HG03439 (cell line): Measurements from ENCODE around the gene DOCK10.

Source experiments
- ATAC-seq: cut with Tn5 transposase; IDR thresholded peaks from one replicate; pipeline ENCODE4 v1.9.1; 2021; ENCODE audit warnings: mild to moderate bottlenecking, moderate library complexity; ENCODE audit not compliant: unreplicated experiment

The DOCK10 gene

GRCh38 chr2:224846161-224846560 is 196.1 kb downstream of the DOCK10 start:
- ATAC-seq: no peak

GRCh38 chr2:224843141-224843540 is 199.1 kb downstream of the DOCK10 start:
- no peak for ATAC-seq

GRCh38 chr2:224841910-224842309 is 200.4 kb downstream of the DOCK10 start:
- no peak for ATAC-seq

- ATAC-seq: no peak
Observed at GRCh38 chr2:224838335-224838734, 203.9 kb downstream of the DOCK10 start.

- no peak for ATAC-seq
Observed at GRCh38 chr2:224837558-224837957, 204.7 kb downstream of the DOCK10 start.

GRCh38 chr2:224837066-224837465 is 205.2 kb downstream of the DOCK10 start:
- no peak for ATAC-seq

- ATAC-seq: no peak
Observed at GRCh38 chr2:224836263-224836662, 206.0 kb downstream of the DOCK10 start.

GRCh38 chr2:224835405-224835804 is 206.9 kb downstream of the DOCK10 start:
- no peak for ATAC-seq

GRCh38 chr2:224833986-224834385 is 208.3 kb downstream of the DOCK10 start:
- ATAC-seq: no peak

- ATAC-seq: no peak
Observed at GRCh38 chr2:224832207-224832606, 210.1 kb downstream of the DOCK10 start.

GRCh38 chr2:224831530-224831929 is 210.7 kb downstream of the DOCK10 start:
- no peak for ATAC-seq

GRCh38 chr2:224820283-224820991 is 221.8 kb downstream of the DOCK10 start:
- ATAC-seq: no peak

- no peak for ATAC-seq
Observed at GRCh38 chr2:224819075-224819474, 223.2 kb downstream of the DOCK10 start.

GRCh38 chr2:224817676-224818075 is 224.6 kb downstream of the DOCK10 start:
- no peak for ATAC-seq

GRCh38 chr2:224816816-224817215 is 225.5 kb downstream of the DOCK10 start:
- ATAC-seq: no peak

- no peak for ATAC-seq
Observed at GRCh38 chr2:224813578-224813977, 228.7 kb downstream of the DOCK10 start.

GRCh38 chr2:224807153-224807964 is 234.9 kb downstream of the DOCK10 start:
- ATAC-seq: no peak

GRCh38 chr2:224803930-224804329 is 238.3 kb downstream of the DOCK10 start:
- no peak for ATAC-seq

- no peak for ATAC-seq
Observed at GRCh38 chr2:224802407-224802806, 239.9 kb downstream of the DOCK10 start.

GRCh38 chr2:224801360-224801759 is 240.9 kb downstream of the DOCK10 start:
- no peak for ATAC-seq

GRCh38 chr2:224799691-224800090 is 242.6 kb downstream of the DOCK10 start:
- no peak for ATAC-seq

- no peak for ATAC-seq
Observed at GRCh38 chr2:224798180-224798579, 244.1 kb downstream of the DOCK10 start.
